GM12878 (cell line): Measurements from ENCODE around the gene COPB1.

ENCODE experiments used
- MTA2 ChIP-seq: fragments of 450-650 bp; IDR thresholded peaks from 2 replicates; pipeline ENCODE4 v1.6.1; 2016; ENCODE audit warnings: low read depth, mild to moderate bottlenecking, moderate library complexity
- MYC ChIP-seq: IDR thresholded peaks from 2 replicates; pipeline ENCODE4 v1.6.1; 2011; ENCODE audit warnings: mild to moderate bottlenecking, low read length, moderate library complexity, inconsistent platforms; ENCODE audit not compliant: insufficient read depth, insufficient replicate concordance, insufficient read length, severe bottlenecking
- YY1 ChIP-seq: IDR thresholded peaks from 2 replicates; pipeline ENCODE4 v1.6.1; 2011; ENCODE audit warnings: low read depth, mild to moderate bottlenecking, low read length

DNA sequence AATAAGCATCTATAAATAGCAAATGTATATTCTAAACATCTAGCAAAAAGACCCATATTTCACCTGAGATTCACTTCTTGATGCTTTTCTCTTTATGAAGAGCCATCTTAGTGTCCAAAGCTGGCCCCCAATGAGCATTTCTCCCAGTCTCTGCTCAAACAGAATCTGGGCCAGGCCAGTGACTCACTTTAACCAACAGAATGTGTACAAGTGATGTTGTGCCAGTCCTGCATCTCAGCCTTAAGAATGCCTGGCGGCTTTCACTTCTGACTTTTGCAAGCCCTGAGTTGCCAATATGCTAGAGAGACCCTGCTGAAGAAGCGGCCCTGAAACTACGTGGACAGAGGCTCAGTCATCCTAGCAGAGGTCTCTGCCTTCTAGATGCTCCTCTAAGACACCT is 6.9 kb upstream of the COPB1 start:
- TF ChIP-seq MYC (no peak), MTA2 (no peak), YY1 (no peak)
